ENCODE measurements around the gene ZNF77.

GRCh38 chr19:2989236-2989946 lies 44.6 kb upstream of the ZNF77 start:
- no peak for TF ChIP-seq ZFP30 (CRISPR knock-in tag; IDR thresholded peaks at IDR 0.05)
- no peak for TF ChIP-seq CREB5 (CRISPR knock-in tag; IDR thresholded peaks at IDR 0.05; ENCODE audit: low read depth)
- TF ChIP-seq GLIS3 (CRISPR knock-in tag; IDR thresholded peaks at IDR 0.05), result no peak
- TF ChIP-seq SNAI2 (CRISPR knock-in tag; IDR thresholded peaks at IDR 0.05), result no peak
- TF ChIP-seq PATZ1 (CRISPR knock-in tag; IDR thresholded peaks at IDR 0.05; ENCODE audit: borderline replicate concordance), result no peak
- peak; percentile 96 for TF ChIP-seq ZFP3 (CRISPR knock-in tag; IDR thresholded peaks at IDR 0.05)
- TF ChIP-seq ARNTL (CRISPR knock-in tag; IDR thresholded peaks at IDR 0.05; ENCODE audit: borderline replicate concordance, low read depth), result no peak
- TF ChIP-seq BACH2 (CRISPR knock-in tag; IDR thresholded peaks at IDR 0.05; ENCODE audit: borderline replicate concordance), result no peak
- TF ChIP-seq CSDC2 (CRISPR knock-in tag; IDR thresholded peaks at IDR 0.05), result no peak
- no peak for TF ChIP-seq ZNF70 (CRISPR knock-in tag; IDR thresholded peaks at IDR 0.05)
- TF ChIP-seq OSR1 (CRISPR knock-in tag; IDR thresholded peaks at IDR 0.05), result no peak
- TF ChIP-seq POU6F1 (CRISPR knock-in tag; IDR thresholded peaks at IDR 0.05; ENCODE audit: borderline replicate concordance, low read depth), result no peak
- no peak for TF ChIP-seq ESRRG (CRISPR knock-in tag; IDR thresholded peaks at IDR 0.05)

All from SK-N-SH treated with all-trans-retinoic acid at 6 μM for 48 hours (cell line).